OCI-LY3 (cell line): ENCODE results near the gene ETV1.

Source experiments
- H2AFZ ChIP-seq: fragments of 200-600, 300-600 bp; shearing (Covaris generic); 2 replicates; pipeline ENCODE4 v1.6.0; 2014; ENCODE audit warnings: antibody characterized with exemption, low read depth, low read length
- H3K27ac ChIP-seq: fragments of 200-600, 300-600 bp; sonication (generic); 2 replicates; pipeline ENCODE4 v1.5.1; 2014; ENCODE audit warnings: mild to moderate bottlenecking, low read length, moderate library complexity, mixed read lengths
- H3K27me3 ChIP-seq: fragments of 200-600, 300-600 bp; sonication (generic); 2 replicates; pipeline ENCODE4 v1.6.1; 2014; ENCODE audit warnings: low read depth, low read length, mixed read lengths
- H3K36me3 ChIP-seq: fragments of 200-600, 300-600 bp; sonication (generic); replicated peaks from 2 replicates; pipeline ENCODE3; 2014; ENCODE audit warnings: low read depth, low read length, mixed read lengths
- H3K4me1 ChIP-seq: fragments of 300-600, 200-600 bp; sonication (generic); 2 replicates; pipeline ENCODE4 v1.6.1; 2014; ENCODE audit warnings: low read length, mixed read lengths
- H3K4me2 ChIP-seq: fragments of 200-600, 300-600 bp; sonication (generic); 2 replicates; pipeline ENCODE4 v1.6.1; 2014; ENCODE audit warnings: low read length, mixed read lengths
- H3K4me3 ChIP-seq: fragments of 300-600, 200-600 bp; sonication (generic); 2 replicates; pipeline ENCODE4 v1.5.1; 2014; ENCODE audit warnings: antibody characterized with exemption, mild to moderate bottlenecking, low read length, moderate library complexity
- H3K79me2 ChIP-seq: fragments of 300-600, 200-600 bp; shearing (Covaris generic); 2 replicates; pipeline ENCODE4 v1.6.1; 2014; ENCODE audit warnings: mild to moderate bottlenecking, low read length, mixed read lengths
- H3K9ac ChIP-seq: fragments of 300-600, 200-600 bp; shearing (Covaris generic); 2 replicates; pipeline ENCODE4 v1.6.0; 2014; ENCODE audit warnings: mild to moderate bottlenecking, low read length, moderate library complexity
- H3K9me3 ChIP-seq: fragments of 200-600, 300-600 bp; shearing (Covaris generic); 2 replicates; pipeline ENCODE4 v1.6.1; 2014; ENCODE audit warnings: low read length, mixed read lengths; ENCODE audit not compliant: insufficient read depth
- H4K20me1 ChIP-seq: fragments of 200-600, 300-600 bp; sonication (generic); 2 replicates; pipeline ENCODE4 v1.6.1; 2016; ENCODE audit warnings: low read length, mixed read lengths; ENCODE audit not compliant: insufficient read depth
- CTCF ChIP-seq: fragments of 200-600, 300-600 bp; sonication (generic); IDR thresholded peaks from 2 replicates; pipeline ENCODE4 v1.5.1; 2014; ENCODE audit warnings: antibody characterized with exemption, low read length, low read depth
- EZH2phosphoT487 ChIP-seq: fragments of 200-600 bp; shearing (Covaris generic); IDR thresholded peaks from 2 replicates; pipeline ENCODE4 v1.6.1; 2018; ENCODE audit warnings: antibody characterized with exemption, mixed run types, low read depth

Gene ETV1

GRCh38 chr7:13852281-13852968, 137.0 kb downstream of the ETV1 start:
- H3K4me2 ChIP-seq, result no peak overlapping the region
- H2AFZ ChIP-seq, result no peak overlapping the region
- no peaks in the 10 kb centered on the region for H3K36me3 ChIP-seq
- H3K4me1 ChIP-seq, result peaks cover 11% of the 10 kb centered on the region
- no peak for TF ChIP-seq EZH2phosphoT487
- no peak for TF ChIP-seq CTCF
- H4K20me1 ChIP-seq, result no peaks in the 10 kb centered on the region
- H3K9me3 ChIP-seq, result no peaks in the 10 kb centered on the region
- H3K27ac ChIP-seq, result no peak overlapping the region
- no peak overlapping the region for H3K4me3 ChIP-seq
- H3K79me2 ChIP-seq, result no peaks in the 10 kb centered on the region
- no peak overlapping the region for H3K9ac ChIP-seq
- H3K27me3 ChIP-seq, result no peaks in the 10 kb centered on the region

- H2AFZ ChIP-seq, result no peak overlapping the region
- H3K27me3 ChIP-seq, result no peaks in the 10 kb centered on the region
- TF ChIP-seq EZH2phosphoT487 (no peak), CTCF (no peak)
- H3K79me2 ChIP-seq, result no peaks in the 10 kb centered on the region
- no peaks in the 10 kb centered on the region for H3K9me3 ChIP-seq
- H4K20me1 ChIP-seq, result no peaks in the 10 kb centered on the region
- no peaks in the 10 kb centered on the region for H3K36me3 ChIP-seq
- no peak overlapping the region for H3K27ac ChIP-seq
- no peak overlapping the region for H3K4me3 ChIP-seq
- H3K9ac ChIP-seq, result no peak overlapping the region
- no peak overlapping the region for H3K4me2 ChIP-seq
- peaks cover 11% of the 10 kb centered on the region for H3K4me1 ChIP-seq
These were observed 137.7 kb downstream of the ETV1 start for GRCh38 chr7:13851736-13852135.

GRCh38 chr7:13850185-13850752, 139.2 kb downstream of the ETV1 start:
- Histone ChIP-seq H3K36me3 (no peaks in the 10 kb centered on the region), H2AFZ (no peak overlapping the region), H3K9me3 (no peaks in the 10 kb centered on the region), H3K27ac (no peak overlapping the region), H4K20me1 (no peaks in the 10 kb centered on the region), H3K27me3 (no peaks in the 10 kb centered on the region), H3K4me1 (peaks cover 11% of the 10 kb centered on the region), H3K79me2 (no peaks in the 10 kb centered on the region), H3K9ac (no peak overlapping the region), H3K4me2 (0 out of 2 replicates have a peak overlapping the region, but pooled peaks have one; percentile 7), H3K4me3 (no peak overlapping the region)
- no peak for TF ChIP-seq CTCF

GRCh38 chr7:13849163-13849892, 140.1 kb downstream of the ETV1 start:
- Histone ChIP-seq H3K4me2 (no peak overlapping the region), H4K20me1 (no peaks in the 10 kb centered on the region), H2AFZ (no peak overlapping the region), H3K9me3 (no peaks in the 10 kb centered on the region), H3K36me3 (no peaks in the 10 kb centered on the region), H3K27me3 (no peaks in the 10 kb centered on the region), H3K4me3 (no peak overlapping the region), H3K9ac (no peak overlapping the region), H3K79me2 (no peaks in the 10 kb centered on the region), H3K27ac (no peak overlapping the region), H3K4me1 (peaks cover 11% of the 10 kb centered on the region)
- TF ChIP-seq CTCF (no peak), EZH2phosphoT487 (no peak)
